Kidney (tissue), 14 donors: ENCODE data around the gene ATG13. TPM values are rescaled to one million over a fixed set of nuclear protein-coding genes. Genes with fewer than 3 reads are reported as not detected.

ENCODE experiments used
- DNase-seq, 5 donors: peaks; one replicate each; pipeline ENCODE4 v3.0.0-alpha.2; 2013 to 2020
- FAIRE-seq: peaks from 2 replicates; lab custom pipeline; 2012; peaks lifted over from hg19 to GRCh38; lab: Jason Lieb, UNC
- H3K27ac ChIP-seq, 2 donors: one replicate each; pipeline ENCODE4 v1.7.0; 2013; ENCODE audit warnings: low read depth in 2 of 2, low read length in 2 of 2, inconsistent platforms in 1 of 2
- H3K27me3 ChIP-seq: one replicate; pipeline ENCODE4 v1.7.1; 2013; ENCODE audit warnings: low read length, inconsistent platforms; ENCODE audit not compliant: control insufficient read depth, insufficient read depth
- H3K36me3 ChIP-seq, 3 donors: one replicate each; pipeline versions ENCODE4 v1.7.0 to v1.7.1; 2013; ENCODE audit warnings: low read length in 3 of 3, control low read depth in 1 of 3, inconsistent platforms in 1 of 3; ENCODE audit not compliant: insufficient read depth in 3 of 3, control insufficient read depth in 2 of 3
- H3K4me1 ChIP-seq, 3 donors: one replicate each; pipeline versions ENCODE4 v1.7.0 to v1.7.1; 2013; ENCODE audit warnings: low read length in 3 of 3, inconsistent platforms in 1 of 3, low read depth in 1 of 3; ENCODE audit not compliant: control insufficient read depth in 2 of 3, insufficient read depth in 2 of 3
- H3K4me3 ChIP-seq, 3 donors: one replicate each; pipeline versions ENCODE4 v1.7.0 to v1.8.1; 2013; ENCODE audit warnings: low read length in 3 of 3, control low read depth in 1 of 3, inconsistent platforms in 1 of 3
- H3K9ac ChIP-seq, 3 donors: one replicate each; pipeline versions ENCODE4 v1.7.0 to v1.7.1; 2013; ENCODE audit warnings: low read length in 3 of 3, control low read depth in 1 of 3, inconsistent platforms in 1 of 3
- H3K9me3 ChIP-seq, 3 donors: one replicate each; pipeline versions ENCODE4 v1.7.0 to v1.7.1; 2013; ENCODE audit warnings: low read length in 3 of 3, control low read depth in 1 of 3, inconsistent platforms in 1 of 3; ENCODE audit not compliant: control insufficient read depth in 2 of 3, insufficient read depth in 1 of 3
- intact Hi-C: fragments of 100-400 bp; cut with DNase I; formaldehyde crosslinking; loops from one replicate; pipeline ENCODE4 v1.11.1; 2022
- polyA plus RNA-seq: library from polyadenylated mRNA; stranded (reverse); fragments of 350-450 nt; fragmentation: Illumina TruSeq; extraction: RNeasy Lipid Tissue Mini Kit (QIAGEN cat#74804); gene quantifications from one replicate; pipeline ENCODE4 v1.2.3, GENCODE V29; 2014; ENCODE audit warnings: low read depth, low replicate concordance; ENCODE audit not compliant: insufficient read depth
- total RNA-seq: library from RNA; stranded (reverse); fragmentation: NEBNext Ultra II Directional; extraction: Animal tissue kit (Norgen Biotek cat#: 25700); gene quantifications from one replicate; pipeline ENCODE4 v1.2.1, GENCODE V29; 2021
- TF ChIP-seq, protein P1 (sequence below): IDR thresholded peaks from 3 replicates; pipeline ENCODE4 v1.5.1; 2012; ENCODE audit warnings: mild to moderate bottlenecking, moderate library complexity, borderline replicate concordance; ENCODE audit not compliant: insufficient read depth; ENCODE audit errors: extremely low read depth
- donor health status: control.
- donor health status: control.
- donor health status: control.
- donor health status: control.
- donor health status: control.
- donor health status: DM: yes; HTN: yes; CAD: no.
- donor health status: Normal renal cell carcinoma (clear cell type).

Gene ATG13
- total and polyA plus RNA-seq, 2 donors from 2014 or later, result 40.1 to 73.5 TPM

DNA sequence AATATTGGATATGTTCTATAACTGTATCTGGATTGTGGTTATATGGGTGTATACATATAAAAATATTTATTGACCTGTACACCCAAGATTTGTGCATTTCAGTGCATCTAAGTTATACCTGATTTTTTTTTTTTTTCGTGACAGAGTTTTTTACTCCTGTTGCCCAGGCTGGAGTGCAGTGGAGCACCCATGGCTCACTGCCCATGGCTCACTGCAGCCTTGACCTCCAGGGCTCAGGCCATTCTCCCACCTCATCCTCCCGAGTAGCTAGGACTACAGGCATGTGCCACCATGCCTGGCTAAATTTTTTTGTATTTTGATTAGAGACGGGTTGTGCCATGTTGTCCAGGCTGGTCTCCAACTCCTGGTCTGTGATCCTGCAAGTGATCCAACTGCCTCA is 24.3 kb downstream of the ATG13 start:
- Histone ChIP-seq H3K9me3 (no peaks in the 10 kb centered on the region), H3K4me3 (no peak overlapping the region), H3K9ac (no peak overlapping the region), H3K27ac (no peak overlapping the region), H3K36me3 (peaks cover 0 to 3% (median 2%) of the 10 kb centered on the region in 3 donors), H3K27me3 (no peaks in the 10 kb centered on the region), H3K4me1 (peaks cover 0 to 15% (median 0%) of the 10 kb centered on the region in 3 donors)
- DNase-seq (no peak), FAIRE-seq (no peak)
- TF ChIP-seq, protein P1, sequence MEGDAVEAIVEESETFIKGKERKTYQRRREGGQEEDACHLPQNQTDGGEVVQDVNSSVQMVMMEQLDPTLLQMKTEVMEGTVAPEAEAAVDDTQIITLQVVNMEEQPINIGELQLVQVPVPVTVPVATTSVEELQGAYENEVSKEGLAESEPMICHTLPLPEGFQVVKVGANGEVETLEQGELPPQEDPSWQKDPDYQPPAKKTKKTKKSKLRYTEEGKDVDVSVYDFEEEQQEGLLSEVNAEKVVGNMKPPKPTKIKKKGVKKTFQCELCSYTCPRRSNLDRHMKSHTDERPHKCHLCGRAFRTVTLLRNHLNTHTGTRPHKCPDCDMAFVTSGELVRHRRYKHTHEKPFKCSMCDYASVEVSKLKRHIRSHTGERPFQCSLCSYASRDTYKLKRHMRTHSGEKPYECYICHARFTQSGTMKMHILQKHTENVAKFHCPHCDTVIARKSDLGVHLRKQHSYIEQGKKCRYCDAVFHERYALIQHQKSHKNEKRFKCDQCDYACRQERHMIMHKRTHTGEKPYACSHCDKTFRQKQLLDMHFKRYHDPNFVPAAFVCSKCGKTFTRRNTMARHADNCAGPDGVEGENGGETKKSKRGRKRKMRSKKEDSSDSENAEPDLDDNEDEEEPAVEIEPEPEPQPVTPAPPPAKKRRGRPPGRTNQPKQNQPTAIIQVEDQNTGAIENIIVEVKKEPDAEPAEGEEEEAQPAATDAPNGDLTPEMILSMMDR, result no peak
- intact Hi-C loops, result no loop called here

DNA sequence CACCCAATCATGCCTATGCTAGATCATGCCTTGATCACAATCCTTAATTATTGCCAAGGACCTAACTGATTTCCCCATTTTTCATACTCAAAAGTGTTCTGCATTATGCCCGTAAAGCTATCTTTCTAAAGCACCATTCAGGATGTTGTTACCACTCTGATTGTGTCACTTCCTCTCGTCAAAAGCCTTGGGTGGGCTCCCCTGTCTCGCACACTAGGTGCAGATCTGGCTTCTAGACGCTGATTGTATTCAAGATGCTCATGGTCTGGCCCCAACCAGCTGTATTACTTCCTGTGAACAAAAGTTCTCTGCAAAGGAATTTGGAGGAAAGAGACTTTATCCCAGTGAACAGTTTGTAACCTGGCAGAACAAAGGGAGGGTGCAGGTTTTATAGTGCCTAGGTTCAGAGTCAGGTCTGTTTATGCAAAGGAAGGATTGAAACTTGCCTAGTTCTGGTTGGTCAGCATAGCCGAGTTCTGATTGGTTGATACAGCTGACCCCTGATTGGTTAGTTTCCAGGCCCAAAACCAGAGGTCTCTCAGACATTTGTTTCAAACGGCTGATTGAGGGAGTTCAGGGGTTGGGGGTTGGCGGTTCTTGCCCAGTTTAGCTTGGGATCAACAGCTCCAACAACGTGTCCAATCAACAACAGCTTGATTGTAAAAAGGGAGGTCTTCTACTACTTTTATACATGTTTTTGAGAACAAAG is 25.4 kb downstream of the ATG13 start:
- no peak for DNase-seq
- no peak overlapping the region for H3K9ac ChIP-seq
- H3K4me3 ChIP-seq, result no peak overlapping the region
- intact Hi-C loops, result no loop called here
- H3K36me3 ChIP-seq, result peaks cover 2 to 10% (median 5%) of the 10 kb centered on the region in 3 donors
- no peak for FAIRE-seq
- H3K9me3 ChIP-seq, result no peaks in the 10 kb centered on the region
- TF ChIP-seq, protein P1, result no peak
- peaks cover 0 to 15% (median 0%) of the 10 kb centered on the region in 3 donors for H3K4me1 ChIP-seq
- H3K27me3 ChIP-seq, result no peaks in the 10 kb centered on the region
- H3K27ac ChIP-seq, result no peak overlapping the region

DNA sequence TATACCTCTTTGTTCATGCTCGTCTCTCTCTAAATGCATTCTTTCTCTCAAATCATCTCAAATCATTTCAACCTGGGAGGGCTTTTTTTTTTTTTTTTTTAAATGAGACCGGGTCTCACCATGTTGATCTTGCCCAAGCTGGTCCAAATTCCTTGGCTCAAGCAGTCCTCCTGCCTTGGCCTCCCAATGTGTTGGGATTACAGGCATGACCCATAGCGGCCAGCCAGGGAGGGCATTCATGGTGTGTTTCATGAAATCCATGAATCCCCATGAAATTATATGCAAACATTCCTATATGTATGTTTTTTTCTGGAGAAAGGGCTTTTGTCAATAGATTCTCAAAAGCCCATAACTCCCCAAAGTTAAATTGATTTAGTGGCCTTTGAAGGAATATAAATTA is 26.2 kb downstream of the ATG13 start:
- H3K27me3 ChIP-seq, result no peaks in the 10 kb centered on the region
- TF ChIP-seq, protein P1, result no peak
- H3K4me1 ChIP-seq, result peaks cover 0 to 15% (median 0%) of the 10 kb centered on the region in 3 donors
- DNase-seq, result no peak
- H3K9ac ChIP-seq, result no peak overlapping the region
- H3K9me3 ChIP-seq, result no peaks in the 10 kb centered on the region
- no peak overlapping the region for H3K4me3 ChIP-seq
- peaks cover 2 to 11% (median 5%) of the 10 kb centered on the region in 3 donors for H3K36me3 ChIP-seq
- intact Hi-C loops, result no loop called here
- FAIRE-seq, result no peak
- no peak overlapping the region for H3K27ac ChIP-seq
